IMR-90 (cell line): Measurements from ENCODE around the gene DNMT1. TPM values are rescaled to one million over a fixed set of nuclear protein-coding genes. Genes with fewer than 3 reads are reported as not detected.

ENCODE experiments used
- ATAC-seq: fragments of 200-7000 bp; cut with Tn5 transposase; 2 replicates; pipeline ENCODE4 v1.9.1; 2020; ENCODE audit warnings: low read depth, mild to moderate bottlenecking, moderate library complexity
- BruUV-seq: library from RNA; stranded (reverse); fragments of 400-500 nt; replicated peaks from 2 replicates; lab custom pipeline; 2021; lab: Mats Ljungman, UMichigan
- CTCF ChIA-PET: fragments of 300-600 bp; formaldehyde crosslinking; extraction: SDS; loops from one replicate; lab custom pipeline; 2021; ENCODE audit warnings: antibody characterized with exemption; lab: Yijun Ruan, JAX
- POLR2A ChIA-PET: fragments of 300-600 bp; sonication (Branson Sonifier 250); formaldehyde crosslinking; loops from one replicate; lab custom pipeline; 2022; ENCODE audit warnings: antibody characterized with exemption; ENCODE audit not compliant: unreplicated experiment; lab: Charles Lee
- DNase-seq: peaks from one replicate; pipeline ENCODE4 v3.0.0; 2013
- H2AFZ ChIP-seq: replicated peaks from 2 replicates; pipeline ENCODE3; 2013; ENCODE audit warnings: low read length, mild to moderate bottlenecking; ENCODE audit not compliant: poor library complexity
- H2AK5ac ChIP-seq: 2 replicates; pipeline ENCODE4 v1.6.1; 2013; ENCODE audit warnings: low read depth, low read length, inconsistent platforms
- H2AK9ac ChIP-seq: replicated peaks from 2 replicates; pipeline ENCODE3; 2013; ENCODE audit warnings: mild to moderate bottlenecking, low read depth, low read length, moderate library complexity; ENCODE audit not compliant: poor library complexity
- H2BK120ac ChIP-seq: 2 replicates; pipeline ENCODE4 v1.6.1; 2013; ENCODE audit warnings: low read depth, low read length, inconsistent platforms
- H2BK15ac ChIP-seq: 3 replicates; pipeline ENCODE4 v1.6.1; 2013; ENCODE audit warnings: low read depth, low read length, inconsistent platforms
- H2BK20ac ChIP-seq: 2 replicates; pipeline ENCODE4 v1.6.1; 2013; ENCODE audit warnings: low read depth, mild to moderate bottlenecking, inconsistent platforms, low read length, moderate library complexity
- H2BK5ac ChIP-seq: 2 replicates; pipeline ENCODE4 v1.6.1; 2013; ENCODE audit warnings: mild to moderate bottlenecking, low read depth, low read length, inconsistent platforms; ENCODE audit not compliant: poor library complexity, severe bottlenecking
- H3K14ac ChIP-seq: replicated peaks from 2 replicates; pipeline ENCODE4 v1.6.1; 2013; ENCODE audit warnings: low read depth, low read length, inconsistent platforms
- H3K18ac ChIP-seq: 2 replicates; pipeline ENCODE4 v1.6.1; 2013; ENCODE audit warnings: low read depth, low read length, control low read depth
- H3K23ac ChIP-seq: 2 replicates; pipeline ENCODE4 v1.6.1; 2013; ENCODE audit warnings: low read depth, low read length, inconsistent platforms
- H3K27ac ChIP-seq: 2 replicates; pipeline ENCODE4 v1.5.1; 2013; ENCODE audit warnings: mild to moderate bottlenecking, control low read depth, low read length; ENCODE audit not compliant: insufficient read depth
- H3K27me3 ChIP-seq: 2 replicates; pipeline ENCODE4 v1.6.1; 2013; ENCODE audit warnings: low read length; ENCODE audit not compliant: control insufficient read depth, insufficient read depth
- H3K36me3 ChIP-seq: 2 replicates; pipeline ENCODE4 v1.6.1; 2013; ENCODE audit warnings: low read length, mixed read lengths; ENCODE audit not compliant: control insufficient read depth, insufficient read depth
- H3K4ac ChIP-seq: 2 replicates; pipeline ENCODE4 v1.6.1; 2013; ENCODE audit warnings: low read depth, low read length, inconsistent platforms
- H3K4me1 ChIP-seq: 2 replicates; pipeline ENCODE4 v1.6.1; 2013; ENCODE audit warnings: low read length, mixed read lengths; ENCODE audit not compliant: control insufficient read depth, insufficient read depth
- H3K4me2 ChIP-seq: 2 replicates; pipeline ENCODE4 v1.6.1; 2013; ENCODE audit warnings: low read depth, mild to moderate bottlenecking, control low read depth, low read length, moderate library complexity
- H3K4me3 ChIP-seq: 2 replicates; pipeline ENCODE4 v1.5.1; 2013; ENCODE audit warnings: low read depth, mild to moderate bottlenecking, control low read depth, low read length, moderate library complexity; ENCODE audit not compliant: insufficient read depth
- H3K56ac ChIP-seq: 2 replicates; pipeline ENCODE4 v1.6.1; 2013; ENCODE audit warnings: low read length, inconsistent platforms; ENCODE audit not compliant: insufficient read depth; ENCODE audit errors: extremely low read depth
- H3K79me1 ChIP-seq, 2 experiments: 2 replicates each; pipeline ENCODE4 v1.6.1; 2013; ENCODE audit warnings: low read length in 2 of 2, inconsistent platforms in 1 of 2, low read depth in 1 of 2
- H3K9ac ChIP-seq: 2 replicates; pipeline ENCODE4 v1.6.1; 2013; ENCODE audit warnings: low read depth, low read length, control low read depth
- H3K9me1 ChIP-seq: 2 replicates; pipeline ENCODE4 v1.6.1; 2013; ENCODE audit warnings: low read length, inconsistent platforms; ENCODE audit not compliant: insufficient read depth
- H3K9me3 ChIP-seq: 2 replicates; pipeline ENCODE4 v1.6.1; 2013; ENCODE audit warnings: low read length; ENCODE audit not compliant: control insufficient read depth, insufficient read depth
- H4K20me1 ChIP-seq: 2 replicates; pipeline ENCODE4 v1.6.1; 2013; ENCODE audit warnings: low read length, inconsistent platforms; ENCODE audit not compliant: insufficient read depth
- H4K5ac ChIP-seq: 2 replicates; pipeline ENCODE4 v1.6.1; 2013; ENCODE audit warnings: mild to moderate bottlenecking, low read depth, low read length, control low read depth
- H4K8ac ChIP-seq, 2 experiments: 2 replicates each; pipeline ENCODE4 v1.6.1; 2013; ENCODE audit warnings: low read depth in 2 of 2, low read length in 2 of 2, control low read depth in 1 of 2, inconsistent platforms in 1 of 2
- H4K91ac ChIP-seq: 2 replicates; pipeline ENCODE4 v1.6.1; 2013; ENCODE audit warnings: low read depth, low read length, inconsistent platforms; ENCODE audit not compliant: insufficient read depth
- BHLHE40 ChIP-seq: fragments of 150-350 bp; IDR thresholded peaks from 2 replicates; pipeline ENCODE4 v1.6.1; 2016; ENCODE audit warnings: mild to moderate bottlenecking, low read depth, low read length
- CHD1 ChIP-seq: IDR thresholded peaks from 2 replicates; pipeline ENCODE4 v1.6.1; 2012; ENCODE audit warnings: low read depth, low read length, improper control_type of control experiment
- FOS ChIP-seq: fragments of 150-350 bp; IDR thresholded peaks from 2 replicates; pipeline ENCODE4 v1.6.1; 2016; ENCODE audit warnings: low read depth, low read length
- RCOR1 ChIP-seq: IDR thresholded peaks from 2 replicates; pipeline ENCODE4 v1.6.1; 2012; ENCODE audit warnings: mild to moderate bottlenecking, low read length, improper control_type of control experiment; ENCODE audit not compliant: insufficient replicate concordance
- WGBS, 2 experiments: methylation state at CpG; one replicate each; pipeline versions ENCODE4 v1.1.5 to v1.1.7; 2013; ENCODE audit warnings: missing lambda C conversion rate in 2 of 2; ENCODE audit not compliant: insufficient read length in 1 of 2; ENCODE audit errors: extremely low coverage in 2 of 2; 5-methylcytosine and 5-hydroxymethylcytosine counted together
- dilution Hi-C: fragments of 300-500 bp; cut with HindIII; formaldehyde crosslinking; loops from one replicate; pipeline ENCODE4 v1.14.3; 2018; ENCODE audit warnings: low sequenced_read_pairs; ENCODE audit not compliant: unreplicated experiment
- in situ Hi-C: fragments of 300-500 bp; cut with MboI; formaldehyde crosslinking; loops from 3 replicates; pipeline ENCODE4 v1.14.3; 2019; ENCODE audit warnings: low sequenced_read_pairs, inconsistent platforms, mixed read lengths
- intact Hi-C: fragments of 100-400 bp; cut with micrococcal nuclease; formaldehyde crosslinking; loops from 2 replicates; pipeline ENCODE4 v1.10.0; 2022
- polyA plus RNA-seq, 3 experiments: library from polyadenylated mRNA; depleted of rRNA; stranded (reverse); fragments of >200 nt; gene quantifications; 2 replicates each; pipeline ENCODE4 v1.2.3, GENCODE V29; 2012; ENCODE audit warnings: low replicate concordance in 1 of 3
- total RNA-seq: library from RNA; depleted of rRNA; stranded (reverse); fragments of >200 nt; gene quantifications from 2 replicates; pipeline ENCODE4 v1.2.3, GENCODE V29; 2012
- TF ChIP-seq, protein P1 (sequence below): fragments of 150-350 bp; IDR thresholded peaks from 2 replicates; pipeline ENCODE4 v1.6.1; 2017; ENCODE audit warnings: mild to moderate bottlenecking, antibody characterized with exemption, low read length, low read depth

Gene DNMT1
- total and polyA plus RNA-seq, 2 of the 4 experiments (the other 2 are of a cell fraction): 26.2 to 83.6 TPM

DNA sequence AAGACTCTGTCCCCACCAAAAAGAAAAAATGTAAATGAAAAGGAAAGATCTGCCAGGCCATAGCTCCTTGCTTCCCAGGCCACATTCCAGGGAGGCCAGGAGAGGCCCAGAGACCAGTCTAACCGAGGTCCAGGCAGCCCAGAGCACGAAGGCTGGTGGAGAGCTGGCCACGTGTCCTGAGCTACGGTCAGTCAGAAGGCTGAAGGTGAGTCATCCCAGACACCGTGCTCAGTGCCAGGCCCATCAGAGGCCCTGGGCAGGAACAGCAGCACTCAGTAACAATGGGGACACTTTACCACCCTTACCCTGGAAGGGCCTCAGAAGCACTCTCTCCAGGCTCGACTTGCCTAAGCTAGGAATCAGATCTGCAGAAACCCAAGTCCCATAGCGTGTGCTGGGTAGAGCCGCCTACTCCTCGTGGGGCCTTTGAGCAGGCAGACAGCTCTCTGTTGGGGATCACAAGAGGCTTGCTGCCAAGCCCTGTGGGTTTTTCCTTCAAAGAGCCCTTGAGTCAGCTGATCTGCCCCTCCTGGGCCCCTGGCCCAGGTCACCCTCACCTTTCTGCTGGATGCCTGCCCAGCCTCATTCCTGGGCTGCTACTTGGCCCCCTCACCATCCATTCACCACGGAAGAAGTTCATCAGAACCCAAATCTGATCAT lies 11.6 kb upstream of the DNMT1 start:
- no peaks in the 10 kb centered on the region for H4K20me1 ChIP-seq
- POLR2A ChIA-PET: no interaction called here
- peak overlapping the region; percentile 1; the same call in 1 of the 2 replicates for H3K4ac ChIP-seq
- H2AFZ ChIP-seq: peak overlapping the region; percentile 78
- no peak overlapping the region for H3K56ac ChIP-seq
- peak overlapping the region; percentile 78 for H2BK120ac ChIP-seq
- H3K9me3 ChIP-seq: peaks cover 4% of the 10 kb centered on the region; the same call in 1 of the 2 replicates
- H2BK20ac ChIP-seq: no peak overlapping the region
- no peak overlapping the region; the same call in 1 of the 2 replicates for H2AK5ac ChIP-seq
- H3K23ac ChIP-seq: no peak overlapping the region
- intact Hi-C loops (no loop called here), in situ Hi-C loops (no loop called here), dilution Hi-C loops (no loop called here)
- no peaks in the 10 kb centered on the region for H3K9me1 ChIP-seq
- H4K8ac ChIP-seq: peak overlapping the region in 1 of 2 experiments; percentile 12; a peak in 1 of 4 replicates
- H3K4me2 ChIP-seq: no peak overlapping the region
- no TSS peak for BruUV-seq
- H4K5ac ChIP-seq: peak overlapping the region; percentile 31
- no peak overlapping the region for H3K4me3 ChIP-seq
- H2BK15ac ChIP-seq: no peak overlapping the region; the same call in 2 of the 3 replicates
- CTCF ChIA-PET: interaction anchor here (0.9 kb wide), 1 partner anchor 44 kb away, joined by 3 read pairs; no protein-coding TSS in a partner anchor
- H2BK5ac ChIP-seq: peak overlapping the region; percentile 59
- peak overlapping the region; percentile 2; the same call in 1 of the 2 replicates for H3K18ac ChIP-seq
- TF ChIP-seq CHD1: no peak
- TF ChIP-seq BHLHE40: no peak
- no peak for TF ChIP-seq RCOR1
- peak; percentile 51; the same call in 1 of the 2 replicates for TF ChIP-seq FOS
- TF ChIP-seq, protein P1, sequence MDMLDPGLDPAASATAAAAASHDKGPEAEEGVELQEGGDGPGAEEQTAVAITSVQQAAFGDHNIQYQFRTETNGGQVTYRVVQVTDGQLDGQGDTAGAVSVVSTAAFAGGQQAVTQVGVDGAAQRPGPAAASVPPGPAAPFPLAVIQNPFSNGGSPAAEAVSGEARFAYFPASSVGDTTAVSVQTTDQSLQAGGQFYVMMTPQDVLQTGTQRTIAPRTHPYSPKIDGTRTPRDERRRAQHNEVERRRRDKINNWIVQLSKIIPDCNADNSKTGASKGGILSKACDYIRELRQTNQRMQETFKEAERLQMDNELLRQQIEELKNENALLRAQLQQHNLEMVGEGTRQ: peak; percentile 87
- H4K91ac ChIP-seq: no peak overlapping the region
- no peaks in the 10 kb centered on the region for H3K79me1 ChIP-seq
- H3K27ac ChIP-seq: 0 out of 2 replicates have a peak overlapping the region, but pooled peaks have one; percentile 5
- no peak overlapping the region for H3K14ac ChIP-seq
- H3K4me1 ChIP-seq: peaks cover 7% of the 10 kb centered on the region
- DNase-seq (peak; percentile 66), ATAC-seq (peak; percentile 80)
- no peaks in the 10 kb centered on the region for H3K27me3 ChIP-seq
- no peaks in the 10 kb centered on the region for H3K36me3 ChIP-seq
- H2AK9ac ChIP-seq: peak overlapping the region; percentile 86
- no peak overlapping the region for H3K9ac ChIP-seq
- 96% methylated on average over 3 of the region's 10 CpGs; no CpG with 5 or more reads in 1 of the 2 experiments for WGBS, 2 experiments
